ENCODE data around the gene KLHDC4.

GRCh38 chr16:87795336-87795735, 29.6 kb upstream of the KLHDC4 start:
- TF ChIP-seq, protein P1, sequence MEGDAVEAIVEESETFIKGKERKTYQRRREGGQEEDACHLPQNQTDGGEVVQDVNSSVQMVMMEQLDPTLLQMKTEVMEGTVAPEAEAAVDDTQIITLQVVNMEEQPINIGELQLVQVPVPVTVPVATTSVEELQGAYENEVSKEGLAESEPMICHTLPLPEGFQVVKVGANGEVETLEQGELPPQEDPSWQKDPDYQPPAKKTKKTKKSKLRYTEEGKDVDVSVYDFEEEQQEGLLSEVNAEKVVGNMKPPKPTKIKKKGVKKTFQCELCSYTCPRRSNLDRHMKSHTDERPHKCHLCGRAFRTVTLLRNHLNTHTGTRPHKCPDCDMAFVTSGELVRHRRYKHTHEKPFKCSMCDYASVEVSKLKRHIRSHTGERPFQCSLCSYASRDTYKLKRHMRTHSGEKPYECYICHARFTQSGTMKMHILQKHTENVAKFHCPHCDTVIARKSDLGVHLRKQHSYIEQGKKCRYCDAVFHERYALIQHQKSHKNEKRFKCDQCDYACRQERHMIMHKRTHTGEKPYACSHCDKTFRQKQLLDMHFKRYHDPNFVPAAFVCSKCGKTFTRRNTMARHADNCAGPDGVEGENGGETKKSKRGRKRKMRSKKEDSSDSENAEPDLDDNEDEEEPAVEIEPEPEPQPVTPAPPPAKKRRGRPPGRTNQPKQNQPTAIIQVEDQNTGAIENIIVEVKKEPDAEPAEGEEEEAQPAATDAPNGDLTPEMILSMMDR (IDR thresholded peaks at IDR 0.05 in 2 of 3, conservative IDR thresholded peaks at IDR 0.05 in 1 of 3; ENCODE audit: control insufficient read depth in 2 of 3, extremely low read depth in 1 of 3, insufficient read depth in 1 of 3, low read depth in 3 of 3, low read length in 3 of 3), result no peak
- TF ChIP-seq EZH2 (IDR thresholded peaks at IDR 0.05; ENCODE audit: borderline replicate concordance, control insufficient read depth, low read depth, low read length) (no peak), BHLHE40 (IDR thresholded peaks at IDR 0.05; ENCODE audit: borderline replicate concordance in 1 of 2, low read depth in 2 of 2, low read length in 1 of 2) (no peak), HDAC6 (IDR thresholded peaks at IDR 0.05; ENCODE audit: unreplicated experiment) (no peak), NR2C2 (IDR thresholded peaks at IDR 0.05; ENCODE audit: borderline replicate concordance, control insufficient read depth, insufficient read length, low read depth) (no peak), ZNF24 (IDR thresholded peaks at IDR 0.05) (no peak), FOXM1 (IDR thresholded peaks at IDR 0.05; ENCODE audit: low read depth, low read length) (no peak), POLR2AphosphoS2 (IDR thresholded peaks at IDR 0.05; ENCODE audit: low read depth, low read length) (no peak), TBL1XR1 (IDR thresholded peaks at IDR 0.05; ENCODE audit: low read depth, low read length) (no peak), CREM (IDR thresholded peaks at IDR 0.05; ENCODE audit: low read depth) (no peak)
- TF ChIP-seq, protein P2, sequence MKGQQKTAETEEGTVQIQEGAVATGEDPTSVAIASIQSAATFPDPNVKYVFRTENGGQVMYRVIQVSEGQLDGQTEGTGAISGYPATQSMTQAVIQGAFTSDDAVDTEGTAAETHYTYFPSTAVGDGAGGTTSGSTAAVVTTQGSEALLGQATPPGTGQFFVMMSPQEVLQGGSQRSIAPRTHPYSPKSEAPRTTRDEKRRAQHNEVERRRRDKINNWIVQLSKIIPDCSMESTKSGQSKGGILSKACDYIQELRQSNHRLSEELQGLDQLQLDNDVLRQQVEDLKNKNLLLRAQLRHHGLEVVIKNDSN (IDR thresholded peaks at IDR 0.05; ENCODE audit: borderline replicate concordance, extremely low read length, insufficient read depth, low read depth, low read length), result no peak
- TF ChIP-seq, protein P3, sequence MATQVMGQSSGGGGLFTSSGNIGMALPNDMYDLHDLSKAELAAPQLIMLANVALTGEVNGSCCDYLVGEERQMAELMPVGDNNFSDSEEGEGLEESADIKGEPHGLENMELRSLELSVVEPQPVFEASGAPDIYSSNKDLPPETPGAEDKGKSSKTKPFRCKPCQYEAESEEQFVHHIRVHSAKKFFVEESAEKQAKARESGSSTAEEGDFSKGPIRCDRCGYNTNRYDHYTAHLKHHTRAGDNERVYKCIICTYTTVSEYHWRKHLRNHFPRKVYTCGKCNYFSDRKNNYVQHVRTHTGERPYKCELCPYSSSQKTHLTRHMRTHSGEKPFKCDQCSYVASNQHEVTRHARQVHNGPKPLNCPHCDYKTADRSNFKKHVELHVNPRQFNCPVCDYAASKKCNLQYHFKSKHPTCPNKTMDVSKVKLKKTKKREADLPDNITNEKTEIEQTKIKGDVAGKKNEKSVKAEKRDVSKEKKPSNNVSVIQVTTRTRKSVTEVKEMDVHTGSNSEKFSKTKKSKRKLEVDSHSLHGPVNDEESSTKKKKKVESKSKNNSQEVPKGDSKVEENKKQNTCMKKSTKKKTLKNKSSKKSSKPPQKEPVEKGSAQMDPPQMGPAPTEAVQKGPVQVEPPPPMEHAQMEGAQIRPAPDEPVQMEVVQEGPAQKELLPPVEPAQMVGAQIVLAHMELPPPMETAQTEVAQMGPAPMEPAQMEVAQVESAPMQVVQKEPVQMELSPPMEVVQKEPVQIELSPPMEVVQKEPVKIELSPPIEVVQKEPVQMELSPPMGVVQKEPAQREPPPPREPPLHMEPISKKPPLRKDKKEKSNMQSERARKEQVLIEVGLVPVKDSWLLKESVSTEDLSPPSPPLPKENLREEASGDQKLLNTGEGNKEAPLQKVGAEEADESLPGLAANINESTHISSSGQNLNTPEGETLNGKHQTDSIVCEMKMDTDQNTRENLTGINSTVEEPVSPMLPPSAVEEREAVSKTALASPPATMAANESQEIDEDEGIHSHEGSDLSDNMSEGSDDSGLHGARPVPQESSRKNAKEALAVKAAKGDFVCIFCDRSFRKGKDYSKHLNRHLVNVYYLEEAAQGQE (IDR thresholded peaks at IDR 0.05; ENCODE audit: low read depth, low read length), result no peak

Measured in GM12878 (cell line).